Ammon's horn (tissue), 1 donor: ENCODE results near the gene TMCC3.
A peak's percentile ranks its signal among the peaks of the same experiment; 100 is the strongest.
"Not testable (repeated sequence)": the region's sequence is repeated elsewhere in the genome, so short reads cannot be mapped to it uniquely, and the experiment has no call there.

ENCODE experiments used
- DNase-seq: peaks from one replicate; pipeline ENCODE4 v3.0.0-alpha.2; 2016; ENCODE audit warnings: low spot score

TMCC3 gene

DNA sequence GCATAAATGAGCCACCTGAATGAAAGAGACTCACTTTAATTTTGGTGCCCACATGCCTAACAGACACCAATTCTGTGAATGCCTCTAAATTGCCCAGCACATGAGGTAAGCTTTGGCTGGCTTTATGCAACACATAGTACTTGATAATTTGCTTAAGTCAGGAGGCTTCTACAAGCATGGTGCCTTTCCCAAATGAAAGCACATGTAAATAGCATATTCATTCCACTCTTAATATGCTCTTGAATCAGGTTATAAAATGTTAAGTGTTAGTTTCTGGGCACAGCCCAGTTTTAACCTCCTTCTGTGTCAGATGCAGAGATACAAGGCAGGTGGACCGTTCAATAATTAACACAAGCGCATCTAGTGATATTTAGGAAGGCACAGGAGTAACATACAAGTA is 15.6 kb downstream of the TMCC3 start:
- DNase-seq: no peak

DNA sequence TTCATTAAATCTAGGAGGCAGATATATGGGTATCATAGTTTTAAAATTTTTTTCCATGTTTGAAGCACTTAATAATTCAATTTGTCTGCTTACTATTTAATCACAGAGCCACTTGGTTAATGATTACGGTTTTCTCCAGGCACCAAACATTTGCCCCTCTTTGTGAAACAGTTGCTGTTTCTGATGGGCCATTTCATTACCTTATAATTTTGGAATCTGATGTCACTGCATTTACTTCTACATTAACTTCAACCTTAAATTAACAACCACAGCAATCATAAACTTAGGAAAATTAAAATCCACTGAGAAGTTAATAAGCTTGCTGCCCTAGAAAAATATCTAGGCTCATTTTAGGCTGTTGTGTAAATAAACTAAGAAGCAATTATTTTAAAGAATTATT is 17.0 kb downstream of the TMCC3 start:
- no peak for DNase-seq

DNA sequence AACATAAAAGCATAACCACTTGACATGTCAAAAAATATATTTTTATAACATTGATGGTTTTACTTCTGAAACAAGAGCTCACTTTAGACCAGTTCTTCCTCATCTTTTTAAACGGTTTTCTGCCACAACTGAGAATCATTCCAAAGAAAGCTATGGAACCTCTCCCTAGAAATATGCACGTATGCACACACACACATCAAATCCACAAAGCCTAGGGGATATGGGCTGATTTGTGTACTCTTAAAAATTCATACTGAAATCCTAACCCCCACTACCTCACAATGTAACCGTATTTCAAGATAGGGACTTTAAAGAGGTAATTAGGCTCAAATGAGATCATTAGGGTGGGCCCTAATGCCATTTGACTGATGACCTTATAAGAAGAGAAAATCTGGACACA is 19.3 kb downstream of the TMCC3 start:
- no peak for DNase-seq

DNA sequence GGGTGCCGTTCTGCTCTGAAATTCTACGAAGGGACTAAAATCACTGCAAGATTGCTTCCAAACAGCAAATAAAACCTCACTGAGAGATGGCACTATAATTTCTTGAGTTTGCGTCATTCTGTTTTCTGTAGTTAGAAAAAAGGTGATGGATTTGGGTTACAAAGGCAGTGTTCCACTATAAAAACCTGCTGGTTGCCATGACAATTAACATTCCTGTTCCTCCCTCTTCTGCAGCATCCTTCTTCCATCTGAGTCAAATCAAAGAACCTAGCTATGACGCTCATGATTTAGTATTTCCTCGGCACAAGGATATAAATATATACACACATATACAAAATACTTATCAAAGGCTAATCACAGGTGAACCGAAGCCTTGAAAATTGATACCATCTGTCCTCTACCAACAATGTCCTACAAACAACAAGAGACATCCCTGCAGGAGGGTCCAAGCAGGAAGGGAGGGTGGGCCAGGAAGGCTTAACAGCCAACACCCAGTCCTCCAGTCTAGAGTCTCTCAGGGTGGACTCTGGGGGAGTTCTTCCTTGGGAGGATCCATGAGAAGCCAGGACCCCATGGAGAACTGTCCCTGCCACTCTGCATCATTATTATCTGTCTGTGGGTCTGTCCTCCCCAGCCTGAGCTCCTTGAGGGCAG is 21.4 kb downstream of the TMCC3 start:
- no peak for DNase-seq

GRCh38 chr12:94628369-94628768 is 22.0 kb downstream of the TMCC3 start:
- DNase-seq: no peak

DNA sequence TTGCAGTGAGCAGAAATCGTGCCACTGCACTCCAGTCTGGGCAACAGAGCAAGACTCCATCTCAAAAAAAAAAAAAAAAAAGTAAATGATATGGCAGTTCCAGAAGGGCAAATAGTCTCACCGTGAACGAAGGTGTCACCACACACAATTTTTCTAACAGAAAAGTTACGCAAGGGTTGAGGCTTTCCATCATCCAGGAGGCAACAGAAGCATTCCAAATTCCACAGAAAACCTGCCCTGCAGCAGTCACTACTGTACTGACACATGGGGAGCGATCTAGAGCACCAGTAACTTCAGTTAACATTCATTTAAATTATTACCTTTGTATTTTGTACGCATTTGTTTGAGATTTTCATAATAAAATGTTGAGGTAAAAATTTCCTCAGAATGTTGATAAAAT is 24.8 kb downstream of the TMCC3 start:
- DNase-seq: no peak

DNA sequence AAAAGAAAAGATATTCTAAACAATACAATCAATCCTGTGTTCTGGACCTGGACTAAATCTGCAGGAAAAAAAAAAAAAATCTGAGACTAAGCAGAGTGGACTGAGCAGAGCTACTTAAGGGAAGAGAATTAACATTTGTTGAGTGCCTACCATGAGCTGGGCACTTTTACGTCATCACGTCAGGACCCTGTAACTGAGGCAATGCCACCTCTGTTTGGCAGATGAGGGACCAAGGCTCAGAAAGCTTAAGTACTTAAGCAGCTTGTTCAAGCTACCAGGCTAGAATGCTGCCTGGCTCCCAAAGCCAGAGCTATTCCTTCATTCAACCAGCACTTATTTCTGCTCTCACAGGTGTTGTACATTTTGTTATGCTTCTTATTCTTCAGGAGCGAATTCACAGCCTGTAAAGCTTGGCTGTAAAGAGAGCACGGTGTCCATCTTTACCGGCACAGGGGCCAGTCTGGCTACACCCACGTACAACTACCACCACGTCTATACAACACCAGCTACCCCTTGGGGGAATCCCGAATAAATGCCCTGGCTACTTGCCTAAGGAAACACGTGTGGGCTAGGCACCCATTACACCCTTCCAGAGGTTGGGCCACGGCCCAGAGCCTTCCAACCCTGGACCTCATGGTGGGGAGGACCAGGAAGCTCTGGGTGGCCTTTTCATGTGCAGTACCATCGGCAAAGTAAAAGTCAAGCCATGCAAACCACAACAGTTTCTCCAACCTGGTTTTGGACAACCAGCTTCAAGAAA is 27.0 kb downstream of the TMCC3 start:
- no peak for DNase-seq

DNA sequence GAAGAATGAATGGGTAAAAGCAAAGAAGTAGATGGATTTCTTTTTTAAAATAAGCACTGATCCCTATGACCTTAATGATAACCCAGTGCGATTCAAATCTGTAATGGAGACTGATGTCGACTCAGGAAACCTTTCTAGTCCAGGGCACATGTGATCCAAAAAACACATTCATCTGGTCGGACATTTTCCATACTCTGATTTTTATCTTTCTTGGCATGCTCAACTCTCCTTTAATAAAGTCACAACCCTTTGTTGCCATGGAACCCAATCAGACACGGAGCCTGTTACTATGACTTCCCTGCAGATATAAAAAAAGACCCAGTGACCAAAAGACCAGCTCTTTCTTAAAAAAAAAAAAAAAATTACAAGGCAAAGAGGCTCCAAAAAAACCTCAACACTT is 27.9 kb downstream of the TMCC3 start:
- DNase-seq: no peak

DNA sequence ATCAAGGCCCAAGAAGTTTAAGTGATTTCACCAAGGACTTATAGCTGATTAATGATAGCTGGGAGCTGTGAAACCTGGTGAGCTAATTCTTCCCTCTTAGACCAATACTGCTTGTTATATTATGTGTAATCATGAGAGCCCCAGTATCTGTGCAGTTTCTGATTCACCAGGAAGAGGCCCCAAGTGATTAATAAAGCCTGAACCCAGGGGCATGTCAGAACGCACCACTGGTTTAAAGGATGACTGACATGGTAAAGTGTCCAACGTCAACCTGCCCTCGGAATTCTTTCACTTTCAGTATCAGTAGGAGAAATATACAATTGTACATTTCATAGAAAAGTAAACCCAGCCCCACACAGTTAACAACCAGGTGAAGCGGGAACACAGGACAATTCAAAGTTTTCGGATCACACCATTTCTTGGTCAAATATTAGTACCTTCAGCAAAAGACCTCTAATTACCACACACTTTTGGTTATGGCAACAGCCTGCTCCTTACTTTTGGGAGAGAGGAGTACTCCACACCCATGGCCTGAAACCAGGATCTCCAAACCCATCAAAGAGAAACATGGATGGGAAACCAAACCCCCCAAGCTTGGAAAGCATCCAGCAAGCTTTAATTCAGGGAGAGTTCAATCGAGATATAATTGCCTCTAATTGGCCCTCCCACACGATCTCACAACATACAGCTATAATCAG is 28.5 kb downstream of the TMCC3 start:
- no peak for DNase-seq

- no peak for DNase-seq
Measured at GRCh38 chr12:94620621-94621020, 29.7 kb downstream of the TMCC3 start.

DNA sequence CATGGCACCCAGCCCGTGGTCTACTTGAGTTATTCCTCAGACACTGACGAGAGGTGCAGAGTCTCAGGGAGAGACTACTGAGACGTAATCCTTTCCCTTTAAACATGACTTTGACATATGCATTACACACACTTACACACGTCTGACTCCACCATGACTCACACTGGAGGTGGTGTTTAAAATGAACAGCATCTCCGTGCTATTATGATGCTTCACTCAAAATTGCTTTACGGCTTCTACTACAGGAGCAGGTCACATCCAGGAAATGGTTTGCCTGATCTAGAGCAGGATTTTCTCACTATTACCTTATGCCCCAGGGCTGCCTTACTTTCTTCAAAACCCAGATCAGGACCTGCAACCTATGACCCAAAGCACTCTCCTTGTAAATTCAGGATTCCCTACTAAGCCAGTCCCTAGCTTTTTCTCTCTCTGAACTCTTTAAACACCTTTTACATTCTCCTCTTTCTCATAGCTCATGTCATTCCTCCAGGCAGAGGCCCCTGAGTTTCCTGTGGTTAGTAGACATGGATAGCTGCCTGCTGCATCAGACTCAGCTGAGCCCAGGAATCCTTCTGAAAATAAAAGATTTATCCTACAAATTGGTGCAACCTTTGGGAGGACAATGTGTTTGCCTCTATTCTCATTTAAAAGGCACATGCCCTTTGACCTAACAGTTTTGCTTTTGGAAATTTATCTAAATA is 31.2 kb downstream of the TMCC3 start:
- DNase-seq: no peak

DNA sequence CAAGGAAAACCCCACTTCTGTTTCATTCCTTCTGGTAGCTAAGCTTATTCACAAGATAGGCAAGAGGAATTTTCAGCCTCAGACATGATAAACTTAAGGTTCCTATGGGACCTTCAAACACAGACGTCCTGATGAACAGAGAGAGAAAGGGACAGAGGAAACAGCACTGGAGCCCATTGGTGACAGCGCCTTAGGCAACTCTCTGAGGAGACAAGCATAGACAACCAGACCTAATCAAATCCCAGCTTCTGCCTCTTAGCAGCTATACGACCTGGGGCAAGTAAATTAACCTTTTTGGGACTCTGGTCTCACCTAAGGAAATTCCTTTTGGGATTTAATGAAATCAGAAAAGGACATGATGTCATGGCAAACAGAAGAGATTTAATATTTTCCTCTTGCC is 33.3 kb downstream of the TMCC3 start:
- no peak for DNase-seq

- peak; percentile 95 for DNase-seq
Measured at GRCh38 chr12:94616203-94616729, 34.1 kb downstream of the TMCC3 start.

DNA sequence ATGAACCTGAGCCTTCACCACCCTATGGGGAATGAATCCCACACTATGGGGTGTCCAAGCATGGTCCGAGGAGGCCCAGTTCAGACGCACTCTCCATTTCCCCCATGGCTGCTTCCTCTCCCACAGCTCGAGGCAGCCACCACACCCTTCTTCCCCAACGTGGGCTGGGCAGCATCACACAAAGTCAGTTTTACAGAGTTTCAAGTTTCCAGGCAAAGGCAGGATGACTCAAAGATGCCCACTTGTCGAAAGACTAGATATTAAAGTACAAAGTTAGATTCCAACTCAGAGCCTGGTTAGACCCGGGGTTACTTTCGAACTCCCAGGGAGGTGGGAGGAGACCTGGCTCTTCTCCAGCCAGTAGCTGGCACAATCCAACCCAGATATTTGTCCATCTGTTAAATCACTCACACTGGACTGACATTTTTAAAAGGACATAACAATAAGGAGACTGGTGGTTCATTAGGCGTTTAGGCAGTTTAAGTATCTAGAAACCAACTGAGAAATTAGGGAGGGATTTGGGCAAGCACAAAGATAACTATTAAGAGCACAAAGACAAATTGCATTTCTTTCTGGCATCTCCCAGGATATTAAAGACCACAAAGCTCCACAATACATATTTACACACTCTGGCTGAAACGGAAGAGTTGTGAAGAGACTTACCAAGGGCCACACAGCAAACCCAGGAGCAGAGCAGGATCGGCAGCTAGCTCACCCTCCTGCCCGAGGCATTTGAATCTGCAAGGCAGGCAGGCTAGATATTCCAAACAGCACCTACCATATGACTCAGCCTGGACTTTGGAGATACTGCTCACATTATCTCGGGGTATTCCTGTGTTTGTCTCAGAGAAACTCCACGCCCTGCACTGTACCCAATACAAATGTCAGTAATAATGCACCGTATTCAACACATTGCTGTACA is 34.8 kb downstream of the TMCC3 start:
- peak; percentile 58 for DNase-seq

- DNase-seq: peak; percentile 66
Measured at GRCh38 chr12:94614288-94614721, 36.1 kb downstream of the TMCC3 start.

GRCh38 chr12:94609917-94610443 is 40.4 kb downstream of the TMCC3 start:
- no peak for DNase-seq

DNA sequence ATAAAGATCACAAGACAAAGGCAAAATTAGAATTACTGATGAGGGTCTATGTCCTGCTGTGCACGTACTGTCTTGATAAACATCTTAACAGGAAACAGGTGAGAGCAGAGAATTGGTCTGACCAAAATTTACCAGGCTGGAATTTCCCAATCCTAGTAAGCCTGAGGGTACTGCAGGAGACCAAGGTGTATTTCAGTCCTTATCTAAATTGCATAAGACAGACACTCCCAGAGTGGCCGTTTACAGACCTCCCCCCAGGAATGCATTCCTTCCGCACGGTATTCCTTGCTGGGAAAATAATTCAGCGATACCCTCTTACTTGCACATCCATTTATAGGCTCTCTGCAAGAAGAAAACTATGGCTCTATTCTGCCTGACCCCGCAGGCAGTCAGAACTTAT is 43.5 kb downstream of the TMCC3 start:
- DNase-seq: not testable (repeated sequence)

DNA sequence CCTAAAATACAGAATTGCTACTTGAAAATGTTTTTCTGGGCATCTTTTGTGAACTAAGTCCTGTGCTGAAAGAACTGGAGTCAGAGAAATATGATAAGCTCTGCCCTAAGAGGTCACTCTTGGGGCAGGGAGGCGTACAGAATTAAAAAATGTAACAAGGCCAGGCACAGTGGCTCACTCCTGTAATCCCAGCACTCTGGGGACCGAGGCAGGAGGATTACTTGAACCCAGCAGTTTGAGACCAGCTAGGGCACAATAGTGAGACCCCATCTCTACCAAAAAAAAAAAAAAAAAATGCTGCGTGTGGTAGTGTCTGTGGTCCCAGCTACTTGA is 46.0 kb downstream of the TMCC3 start:
- DNase-seq: no peak

DNA sequence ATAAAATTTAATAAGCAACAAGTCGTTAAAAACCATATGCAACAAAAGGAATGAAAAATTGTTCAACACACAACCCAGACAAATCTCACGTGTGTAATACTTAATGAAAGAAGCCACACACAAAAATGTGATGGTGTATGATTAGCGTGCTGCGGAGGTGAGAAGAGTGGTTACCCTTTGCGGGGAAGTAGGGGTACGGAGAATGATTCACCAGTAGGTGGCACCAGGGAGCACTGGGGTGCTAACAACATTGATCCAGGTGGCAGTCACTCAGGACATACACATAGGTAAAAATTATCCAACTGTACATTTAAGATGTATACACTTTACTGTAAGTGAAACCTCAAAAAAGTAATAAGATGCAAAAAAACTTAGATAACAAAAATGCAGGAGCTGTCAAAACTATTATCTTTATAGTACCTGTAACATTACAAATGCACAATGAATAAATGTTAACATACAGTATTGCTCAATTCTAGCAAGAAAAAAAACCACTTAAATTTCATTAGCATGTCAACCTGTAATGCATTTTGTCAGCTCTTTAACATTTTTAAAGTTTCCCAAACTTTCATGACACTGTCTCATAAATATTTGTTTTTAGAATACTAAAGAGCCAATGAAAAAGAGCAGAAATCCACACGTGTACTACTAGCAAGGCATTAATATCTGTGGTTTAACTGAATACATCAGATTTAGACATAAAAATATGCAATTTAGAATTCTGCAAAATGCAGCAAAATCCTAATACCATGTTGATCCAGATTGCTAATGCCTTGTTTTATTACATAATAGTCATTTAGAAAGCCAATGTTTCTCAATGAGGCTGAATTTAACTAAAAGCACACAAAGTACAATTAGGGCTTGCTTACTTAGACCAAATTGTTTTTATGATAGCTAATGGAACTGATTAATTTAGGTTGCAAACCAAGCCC is 46.7 kb downstream of the TMCC3 start:
- DNase-seq: no peak

DNA sequence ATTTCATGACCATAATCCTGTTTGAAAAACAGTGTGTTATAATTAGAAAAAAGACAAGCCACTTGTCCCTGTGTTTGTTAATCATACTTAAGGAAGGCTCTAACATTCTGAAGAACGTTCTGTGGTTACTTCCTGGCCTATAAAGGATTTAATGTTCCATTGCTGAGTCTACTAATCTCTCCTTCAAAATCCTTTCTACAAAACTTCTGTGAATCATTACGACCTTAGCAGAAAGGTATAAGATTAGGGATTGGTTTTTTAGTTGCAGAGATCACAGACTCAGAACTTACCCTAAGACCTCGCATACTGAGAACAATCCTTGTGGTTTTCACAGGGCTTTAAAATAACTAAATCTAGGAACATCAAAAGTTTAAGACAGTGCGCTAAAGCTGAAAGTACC is 48.3 kb downstream of the TMCC3 start:
- DNase-seq: no peak
